ENCODE data around the gene RNF144A.

RNF144A gene

DNA sequence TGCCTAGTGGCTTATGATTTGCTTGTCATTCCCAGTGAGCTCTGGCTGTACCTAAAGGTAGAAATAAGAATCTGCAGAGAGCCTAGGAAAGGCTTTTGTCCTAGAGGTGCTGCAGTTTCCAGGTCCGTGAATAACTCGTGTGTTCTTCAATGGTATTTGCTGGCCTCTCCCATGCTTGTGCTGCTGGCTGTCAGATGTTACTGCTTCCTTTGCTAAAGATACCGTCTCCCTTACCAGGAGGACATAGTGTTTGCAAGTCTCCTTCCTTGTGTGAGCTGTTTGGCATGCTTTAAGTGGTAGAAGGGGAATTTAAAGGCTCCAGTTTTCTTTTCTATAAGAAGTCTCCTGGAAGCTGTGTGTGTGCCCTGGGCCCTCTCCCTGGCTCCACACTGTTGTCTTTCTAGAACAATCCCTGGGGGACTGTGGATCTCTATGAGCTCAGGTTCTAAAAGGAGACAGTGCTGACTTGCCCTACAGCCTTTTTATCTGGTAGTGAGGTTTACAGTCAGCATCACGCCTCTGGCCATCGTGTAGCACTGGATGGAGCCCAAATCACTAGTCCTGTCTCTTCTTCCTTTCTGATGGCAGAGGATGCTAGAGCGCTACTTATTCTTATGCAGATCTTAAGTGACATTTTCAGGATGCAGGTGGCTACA is 65.8 kb downstream of the RNF144A start:
- H3K4me3 ChIP-seq (ENCODE audit: low read depth, low read length), result no peak overlapping the region
- TF ChIP-seq, protein P1, sequence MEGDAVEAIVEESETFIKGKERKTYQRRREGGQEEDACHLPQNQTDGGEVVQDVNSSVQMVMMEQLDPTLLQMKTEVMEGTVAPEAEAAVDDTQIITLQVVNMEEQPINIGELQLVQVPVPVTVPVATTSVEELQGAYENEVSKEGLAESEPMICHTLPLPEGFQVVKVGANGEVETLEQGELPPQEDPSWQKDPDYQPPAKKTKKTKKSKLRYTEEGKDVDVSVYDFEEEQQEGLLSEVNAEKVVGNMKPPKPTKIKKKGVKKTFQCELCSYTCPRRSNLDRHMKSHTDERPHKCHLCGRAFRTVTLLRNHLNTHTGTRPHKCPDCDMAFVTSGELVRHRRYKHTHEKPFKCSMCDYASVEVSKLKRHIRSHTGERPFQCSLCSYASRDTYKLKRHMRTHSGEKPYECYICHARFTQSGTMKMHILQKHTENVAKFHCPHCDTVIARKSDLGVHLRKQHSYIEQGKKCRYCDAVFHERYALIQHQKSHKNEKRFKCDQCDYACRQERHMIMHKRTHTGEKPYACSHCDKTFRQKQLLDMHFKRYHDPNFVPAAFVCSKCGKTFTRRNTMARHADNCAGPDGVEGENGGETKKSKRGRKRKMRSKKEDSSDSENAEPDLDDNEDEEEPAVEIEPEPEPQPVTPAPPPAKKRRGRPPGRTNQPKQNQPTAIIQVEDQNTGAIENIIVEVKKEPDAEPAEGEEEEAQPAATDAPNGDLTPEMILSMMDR (IDR thresholded peaks at IDR 0.05; ENCODE audit: low read depth, low read length), result no peak

- TF ChIP-seq, protein P1 (IDR thresholded peaks at IDR 0.05; ENCODE audit: low read depth, low read length), result no peak
These were observed 69.2 kb downstream of the RNF144A start for GRCh38 chr2:6986301-6986911.

DNA sequence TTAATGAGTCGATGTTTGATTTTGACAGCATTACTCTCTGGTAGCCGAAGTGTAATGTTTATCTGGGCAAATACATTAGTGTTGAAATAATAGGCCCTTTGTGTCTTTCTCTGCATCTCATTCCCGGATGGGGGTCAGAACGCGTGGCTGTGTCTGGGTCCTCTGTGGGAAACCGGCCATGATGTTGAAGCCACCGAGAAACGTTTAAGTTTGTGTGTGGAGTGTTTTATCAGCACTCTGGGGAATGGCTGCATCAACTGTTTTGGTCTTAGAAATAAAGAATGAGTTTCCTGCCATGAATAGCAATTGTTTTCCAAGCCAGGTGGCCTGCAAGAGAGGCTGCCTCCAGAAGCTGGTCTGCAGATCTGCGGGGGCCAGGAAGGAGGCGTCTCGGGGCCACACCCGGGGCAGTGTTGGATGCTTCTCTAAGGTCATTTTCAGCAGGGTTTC is 69.7 kb downstream of the RNF144A start:
- TF ChIP-seq, protein P1 (IDR thresholded peaks at IDR 0.05; ENCODE audit: low read depth, low read length), result no peak

More at GRCh38 chr2:6986301-6986911, 69.2 kb downstream of the RNF144A start:
- H3K4me3 ChIP-seq (ENCODE audit: low read depth, low read length), result no peak overlapping the region

DNA sequence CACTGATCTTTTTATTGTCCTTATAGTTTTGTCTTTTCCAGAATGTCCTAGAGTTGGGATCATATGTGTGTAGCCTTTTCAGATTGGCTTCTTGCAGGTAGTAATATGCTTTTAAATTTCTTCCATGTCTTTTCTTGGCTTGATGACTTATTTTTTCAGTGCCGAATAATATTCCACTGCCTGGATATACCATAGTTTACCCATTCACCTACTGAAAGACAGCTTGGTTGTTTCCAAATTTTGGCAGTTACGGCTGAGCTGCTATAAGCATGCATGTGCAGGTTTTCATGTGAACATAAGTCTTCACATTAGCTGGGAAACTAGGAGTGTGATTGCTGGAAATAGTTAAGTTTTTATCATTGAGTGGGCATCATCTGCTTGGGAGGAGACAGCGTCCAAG is 73.7 kb downstream of the RNF144A start:
- TF ChIP-seq, protein P1 (IDR thresholded peaks at IDR 0.05; ENCODE audit: low read depth, low read length), result no peak
- no peak overlapping the region for H3K4me3 ChIP-seq (ENCODE audit: low read depth, low read length)

More for the DNA sequence above, 69.7 kb downstream of the RNF144A start:
- H3K4me3 ChIP-seq (ENCODE audit: low read depth, low read length), result no peak overlapping the region

GRCh38 chr2:6992794-6993228 is 75.6 kb downstream of the RNF144A start:
- no peak overlapping the region for H3K4me3 ChIP-seq (ENCODE audit: low read depth, low read length)
- TF ChIP-seq, protein P1 (IDR thresholded peaks at IDR 0.05; ENCODE audit: low read depth, low read length), result no peak

GRCh38 chr2:6993229-6993640 is 76.0 kb downstream of the RNF144A start:
- H3K4me3 ChIP-seq (ENCODE audit: low read depth, low read length), result no peak overlapping the region
- TF ChIP-seq, protein P1 (IDR thresholded peaks at IDR 0.05; ENCODE audit: low read depth, low read length), result no peak

DNA sequence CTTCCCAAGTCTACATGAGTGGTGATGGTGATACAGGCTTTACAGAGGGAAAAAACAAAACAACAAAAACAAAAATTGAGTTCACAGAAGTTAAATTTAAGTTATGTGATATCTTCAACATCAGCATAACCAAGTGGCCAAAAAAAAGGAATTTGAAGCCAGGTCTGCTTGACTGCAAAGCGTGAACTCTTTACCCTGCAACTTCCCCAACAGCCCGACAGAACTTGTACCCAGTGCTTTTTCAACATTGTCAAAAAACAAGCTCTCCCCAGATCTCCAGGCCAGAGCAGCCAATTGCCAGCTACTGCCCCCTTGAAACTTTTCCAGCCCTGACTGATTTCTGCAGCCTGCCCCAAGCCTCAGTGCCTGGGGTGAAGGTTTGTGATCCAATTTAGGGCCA is 76.7 kb downstream of the RNF144A start:
- no peak overlapping the region for H3K4me3 ChIP-seq (ENCODE audit: low read depth, low read length)
- TF ChIP-seq, protein P1 (IDR thresholded peaks at IDR 0.05; ENCODE audit: low read depth, low read length), result no peak

Measured in WI38 (cell line).